Keratinocyte (primary cell): ENCODE results near the gene HRNR. TPM values are rescaled to one million over a fixed set of nuclear protein-coding genes. Genes with fewer than 3 reads are reported as not detected.
"Not testable (repeated sequence)": the region's sequence is repeated elsewhere in the genome, so short reads cannot be mapped to it uniquely, and the experiment has no call there.

Experiments
- DNase-seq: peaks from one replicate; pipeline ENCODE4 v3.0.0-alpha.2; 2011; ENCODE audit warnings: low read depth, missing footprints, low spot score
- FAIRE-seq: peaks from 2 replicates; lab custom pipeline; 2011; peaks lifted over from hg19 to GRCh38; lab: Jason Lieb, UNC
- H2AFZ ChIP-seq: 2 replicates; pipeline ENCODE4 v1.6.0; 2012; ENCODE audit warnings: low read length, control low read depth, inconsistent platforms; ENCODE audit not compliant: control insufficient read depth
- H3K27ac ChIP-seq: 2 replicates; pipeline ENCODE4 v1.5.1; 2011; ENCODE audit warnings: low read length; ENCODE audit not compliant: control insufficient read depth, insufficient read depth
- H3K27me3 ChIP-seq: 3 replicates; pipeline ENCODE4 v1.6.0; 2011; ENCODE audit warnings: low read length; ENCODE audit not compliant: control insufficient read depth, insufficient read depth; ENCODE audit errors: extremely low read depth
- H3K36me3 ChIP-seq, 2 experiments: 2 replicates in 1 of 2; 3 replicates in 1 of 2; pipeline ENCODE4 v1.5.1; 2011; ENCODE audit warnings: low read length in 2 of 2, mild to moderate bottlenecking in 1 of 2; ENCODE audit not compliant: control insufficient read depth in 2 of 2, insufficient read depth in 2 of 2; ENCODE audit errors: extremely low read depth in 1 of 2
- H3K4me1 ChIP-seq: 3 replicates; pipeline ENCODE4 v1.5.1; 2011; ENCODE audit warnings: low read length; ENCODE audit not compliant: control insufficient read depth, insufficient read depth; ENCODE audit errors: extremely low read depth
- H3K4me2 ChIP-seq: 3 replicates; pipeline ENCODE4 v1.6.0; 2011; ENCODE audit warnings: low read depth, low read length; ENCODE audit not compliant: control insufficient read depth, insufficient read depth; ENCODE audit errors: extremely low read depth
- H3K4me3 ChIP-seq, 3 experiments: fragments of 200-600 bp in 1 of 3; sonication (generic) in 1 of 3; 2 replicates in 2 of 3; 3 replicates in 1 of 3; pipeline ENCODE4 v1.5.1; 2011 to 2016; ENCODE audit warnings: low read length in 3 of 3, mild to moderate bottlenecking in 3 of 3, control low read depth in 2 of 3, inconsistent platforms in 1 of 3, low read depth in 1 of 3, mixed read lengths in 1 of 3, mixed run types in 1 of 3, moderate library complexity in 1 of 3; ENCODE audit not compliant: control insufficient read depth in 2 of 3, insufficient read depth in 2 of 3; ENCODE audit errors: extremely low read depth in 1 of 3
- H3K79me2 ChIP-seq: 2 replicates; pipeline ENCODE4 v1.6.0; 2012; ENCODE audit warnings: low read length; ENCODE audit not compliant: control insufficient read depth, insufficient read depth
- H3K9ac ChIP-seq: 3 replicates; pipeline ENCODE4 v1.6.0; 2011; ENCODE audit warnings: low read length; ENCODE audit not compliant: control insufficient read depth, insufficient read depth; ENCODE audit errors: extremely low read depth
- H3K9me1 ChIP-seq: 3 replicates; pipeline ENCODE4 v1.6.0; 2011; ENCODE audit warnings: low read length; ENCODE audit not compliant: control insufficient read depth, insufficient read depth; ENCODE audit errors: extremely low read depth
- H3K9me3 ChIP-seq: 2 replicates; pipeline ENCODE4 v1.5.1; 2012; ENCODE audit warnings: low read depth, low read length; ENCODE audit not compliant: control insufficient read depth
- H4K20me1 ChIP-seq: 3 replicates; pipeline ENCODE4 v1.6.0; 2011; ENCODE audit warnings: low read length; ENCODE audit not compliant: control insufficient read depth, insufficient read depth; ENCODE audit errors: extremely low read depth
- CTCF ChIP-seq, 3 experiments: IDR thresholded peaks in 1 of 3; conservative IDR thresholded peaks in 1 of 3; optimal IDR thresholded peaks in 1 of 3; 2 replicates in 2 of 3; 3 replicates in 1 of 3; pipeline versions ENCODE3 to v1.5.1; 2011; ENCODE audit warnings: low read length in 3 of 3, mild to moderate bottlenecking in 3 of 3, moderate library complexity in 2 of 3, control low read depth in 1 of 3, inconsistent platforms in 1 of 3; ENCODE audit not compliant: insufficient read depth in 2 of 3; ENCODE audit errors: extremely low read depth in 1 of 3
- EZH2 ChIP-seq: IDR thresholded peaks from one replicate; pipeline ENCODE4 v1.6.1; 2012; ENCODE audit warnings: inconsistent platforms, mild to moderate bottlenecking, low read length, moderate library complexity
- dilution Hi-C: fragments of 300-500 bp; cut with MboI; formaldehyde crosslinking; loops from one replicate; pipeline ENCODE4 v1.7.0; 2020; ENCODE audit warnings: low sequenced_read_pairs; ENCODE audit not compliant: extremely low pct_ligation_motif_present
- polyA plus RNA-seq, 5 experiments: library from polyadenylated mRNA; depleted of rRNA in 3 of 5; stranded (reverse) in 3 of 5; stranded (forward) in 1 of 5; unstranded in 1 of 5; fragments of >200 nt; gene quantifications; 1 replicate in 1 of 5; 2 replicates in 3 of 5; 3 replicates in 1 of 5; pipeline versions ENCODE4 v1.2.1 to v1.2.3, GENCODE V29; 2011 to 2012; ENCODE audit warnings: missing spikeins in 2 of 5, low read depth in 1 of 5, low replicate concordance in 1 of 5

The HRNR gene
- polyA plus RNA-seq, 1 donor (not counting 4 experiments of a cell fraction or from before 2014, with no cell fraction given), result 0.09 TPM

- H3K9ac ChIP-seq, result no peak overlapping the region
- DNase-seq (no peak), FAIRE-seq (no peak)
- H3K79me2 ChIP-seq, result no peaks in the 10 kb centered on the region
- TF ChIP-seq CTCF (optimal IDR thresholded peaks at IDR 0.05 in 1 of 3, IDR thresholded peaks at IDR 0.05 in 1 of 3, conservative IDR thresholded peaks at IDR 0.05 in 1 of 3; ENCODE audit: extremely low read depth in 1 of 3, insufficient read depth in 2 of 3, low read length in 3 of 3) (no peak), EZH2 (no peak)
- H3K9me3 ChIP-seq, result no peaks in the 10 kb centered on the region
- no peak overlapping the region for H3K27ac ChIP-seq
- dilution Hi-C loops, result no loop called here
- no peak overlapping the region for H3K4me3 ChIP-seq
- H3K4me2 ChIP-seq, result no peak overlapping the region
- no peaks in the 10 kb centered on the region for H3K36me3 ChIP-seq
- peaks cover 4% of the 10 kb centered on the region for H3K4me1 ChIP-seq
- H2AFZ ChIP-seq, result no peak overlapping the region
- no peaks in the 10 kb centered on the region for H4K20me1 ChIP-seq
- no peaks in the 10 kb centered on the region for H3K27me3 ChIP-seq
- H3K9me1 ChIP-seq, result no peaks in the 10 kb centered on the region
Observed at GRCh38 chr1:152220166-152221163, 3.5 kb downstream of the HRNR start.

- dilution Hi-C loops, H3K4me3 ChIP-seq, DNase-seq, H3K9me3 ChIP-seq, H3K79me2 ChIP-seq, H3K27ac ChIP-seq, H3K9me1 ChIP-seq, H3K4me1 ChIP-seq, H3K27me3 ChIP-seq, FAIRE-seq, H4K20me1 ChIP-seq, H2AFZ ChIP-seq, H3K36me3 ChIP-seq, H3K9ac ChIP-seq, H3K4me2 ChIP-seq: not testable (repeated sequence)
Observed at GRCh38 chr1:152219438-152219837, 4.6 kb downstream of the HRNR start.
